Subcutaneous adipose tissue (tissue), 4 donors: ENCODE results near the gene RTN4R. TPM values are rescaled to one million over a fixed set of nuclear protein-coding genes. Genes with fewer than 3 reads are reported as not detected.

ENCODE experiments used
- total RNA-seq, 4 donors: library from RNA; depleted of rRNA; stranded (reverse); fragments of >200 nt; gene quantifications; one replicate each; pipeline ENCODE4 v1.1.0, GENCODE V29; 2016
- TF ChIP-seq, protein P1 (sequence below): fragments of 450-650 bp; IDR thresholded peaks from one replicate; pipeline ENCODE4 v1.5.1; 2016; ENCODE audit warnings: low read depth, mild to moderate bottlenecking, control low read depth, antibody characterized with exemption, moderate library complexity

Gene RTN4R
- total RNA-seq, 4 donors from 2014 or later: 0.68 to 0.82 TPM; not detected in 2

DNA sequence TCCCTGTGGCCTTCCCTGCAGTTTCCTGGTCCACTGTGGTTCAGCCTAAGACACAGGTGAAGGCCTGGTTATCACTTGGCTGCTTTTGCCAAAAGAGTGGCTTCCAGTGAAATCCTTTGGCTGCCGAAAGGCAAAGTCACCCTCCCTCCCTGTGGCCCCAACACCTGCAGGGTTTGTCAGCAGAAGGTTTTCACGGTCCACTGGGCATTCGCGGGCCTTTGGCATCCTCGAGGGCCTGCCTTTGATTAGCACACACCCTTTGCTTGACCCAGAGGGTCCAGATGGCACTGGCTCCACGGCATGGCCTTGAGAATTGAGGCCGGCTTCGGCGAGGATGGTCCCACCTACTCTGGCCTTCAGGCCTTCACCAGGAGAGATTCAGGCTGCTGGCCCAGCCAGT lies 35.3 kb downstream of the RTN4R start:
- TF ChIP-seq, protein P1, sequence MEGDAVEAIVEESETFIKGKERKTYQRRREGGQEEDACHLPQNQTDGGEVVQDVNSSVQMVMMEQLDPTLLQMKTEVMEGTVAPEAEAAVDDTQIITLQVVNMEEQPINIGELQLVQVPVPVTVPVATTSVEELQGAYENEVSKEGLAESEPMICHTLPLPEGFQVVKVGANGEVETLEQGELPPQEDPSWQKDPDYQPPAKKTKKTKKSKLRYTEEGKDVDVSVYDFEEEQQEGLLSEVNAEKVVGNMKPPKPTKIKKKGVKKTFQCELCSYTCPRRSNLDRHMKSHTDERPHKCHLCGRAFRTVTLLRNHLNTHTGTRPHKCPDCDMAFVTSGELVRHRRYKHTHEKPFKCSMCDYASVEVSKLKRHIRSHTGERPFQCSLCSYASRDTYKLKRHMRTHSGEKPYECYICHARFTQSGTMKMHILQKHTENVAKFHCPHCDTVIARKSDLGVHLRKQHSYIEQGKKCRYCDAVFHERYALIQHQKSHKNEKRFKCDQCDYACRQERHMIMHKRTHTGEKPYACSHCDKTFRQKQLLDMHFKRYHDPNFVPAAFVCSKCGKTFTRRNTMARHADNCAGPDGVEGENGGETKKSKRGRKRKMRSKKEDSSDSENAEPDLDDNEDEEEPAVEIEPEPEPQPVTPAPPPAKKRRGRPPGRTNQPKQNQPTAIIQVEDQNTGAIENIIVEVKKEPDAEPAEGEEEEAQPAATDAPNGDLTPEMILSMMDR: no peak

DNA sequence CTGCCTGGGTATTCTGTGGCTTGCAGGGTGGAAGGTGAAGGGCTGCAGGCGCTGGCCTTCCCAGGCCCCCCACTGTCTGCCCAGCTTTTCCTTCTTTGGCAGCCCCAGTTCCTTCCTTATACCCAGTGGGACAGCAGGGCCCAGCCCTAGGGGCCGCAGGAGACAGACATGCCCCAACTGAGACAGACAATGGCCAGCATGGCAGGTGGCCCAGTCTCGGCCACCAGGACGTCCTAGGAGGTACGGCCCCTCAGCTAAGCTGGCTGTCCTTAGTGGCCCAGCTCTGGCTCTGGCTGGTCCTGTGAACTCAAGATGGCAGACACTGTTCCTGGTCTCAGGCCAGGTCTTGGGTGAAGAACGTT lies 35.9 kb downstream of the RTN4R start:
- TF ChIP-seq, protein P1: no peak

DNA sequence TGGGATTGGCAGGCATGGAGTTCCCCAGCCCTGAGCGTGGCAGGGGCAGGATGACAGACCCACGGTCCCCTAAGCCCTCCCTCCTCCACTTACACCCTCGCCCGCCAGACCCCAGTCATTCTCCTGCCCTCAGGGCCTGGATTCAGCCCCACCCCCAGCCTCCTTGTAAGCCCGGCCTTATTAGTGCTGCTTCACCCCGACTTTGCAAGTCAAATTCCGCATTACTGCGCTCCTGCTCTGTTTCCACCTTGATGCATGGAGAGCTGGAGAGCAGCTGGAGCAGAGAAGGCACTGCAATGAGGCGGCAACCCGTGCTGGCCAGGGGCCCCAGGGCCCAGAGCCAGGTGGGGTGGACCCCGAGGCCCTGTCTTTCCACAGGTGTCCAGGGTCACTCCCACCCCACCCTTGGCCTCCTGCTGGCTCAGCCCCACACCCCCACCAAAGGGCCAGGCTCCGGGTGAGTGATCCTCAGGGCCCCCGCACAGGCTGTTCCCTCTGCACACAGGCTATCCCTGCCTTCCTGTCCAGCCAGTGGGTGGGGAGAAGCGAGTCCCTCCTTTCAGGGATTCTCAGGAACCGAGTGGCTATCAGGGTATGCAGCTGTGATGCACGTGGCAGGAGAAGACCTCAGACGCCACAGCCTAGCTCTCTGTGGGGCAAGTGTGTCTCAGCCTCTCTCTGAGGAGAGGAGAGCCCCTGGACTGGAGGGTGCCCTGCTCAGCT lies 36.4 kb downstream of the RTN4R start:
- TF ChIP-seq, protein P1: no peak

DNA sequence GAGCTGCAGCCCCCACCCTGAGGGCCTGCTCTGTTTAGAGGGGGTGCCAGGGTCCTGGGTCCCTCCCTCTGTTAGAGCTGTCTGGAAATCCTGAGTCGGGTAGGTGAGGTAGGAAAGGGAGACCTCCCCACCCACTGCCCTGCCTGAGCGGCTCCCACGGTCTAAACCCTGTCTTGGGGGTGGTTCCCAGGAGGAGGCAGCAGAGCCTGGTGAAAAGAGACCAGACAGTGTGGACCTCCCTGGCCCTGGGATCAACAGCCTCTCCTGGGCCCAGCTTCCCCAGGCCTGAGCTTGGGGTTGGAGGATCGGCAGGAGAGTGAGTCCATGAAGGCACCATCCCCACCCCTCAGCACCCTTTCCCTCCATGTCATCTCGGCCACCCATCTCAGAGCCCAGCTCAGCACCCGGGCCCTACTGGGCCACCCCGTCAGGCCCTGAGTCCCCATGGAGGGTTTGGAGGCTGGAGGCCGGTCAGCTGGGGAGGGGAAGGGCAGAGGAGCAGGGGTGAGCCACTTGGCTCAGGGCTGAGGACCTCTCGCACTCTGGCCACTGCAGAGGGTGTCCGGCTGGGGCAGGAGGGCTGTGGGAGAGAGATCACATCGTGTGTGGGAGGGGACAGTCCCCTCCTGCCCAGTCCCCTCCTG lies 37.2 kb downstream of the RTN4R start:
- TF ChIP-seq, protein P1: no peak

DNA sequence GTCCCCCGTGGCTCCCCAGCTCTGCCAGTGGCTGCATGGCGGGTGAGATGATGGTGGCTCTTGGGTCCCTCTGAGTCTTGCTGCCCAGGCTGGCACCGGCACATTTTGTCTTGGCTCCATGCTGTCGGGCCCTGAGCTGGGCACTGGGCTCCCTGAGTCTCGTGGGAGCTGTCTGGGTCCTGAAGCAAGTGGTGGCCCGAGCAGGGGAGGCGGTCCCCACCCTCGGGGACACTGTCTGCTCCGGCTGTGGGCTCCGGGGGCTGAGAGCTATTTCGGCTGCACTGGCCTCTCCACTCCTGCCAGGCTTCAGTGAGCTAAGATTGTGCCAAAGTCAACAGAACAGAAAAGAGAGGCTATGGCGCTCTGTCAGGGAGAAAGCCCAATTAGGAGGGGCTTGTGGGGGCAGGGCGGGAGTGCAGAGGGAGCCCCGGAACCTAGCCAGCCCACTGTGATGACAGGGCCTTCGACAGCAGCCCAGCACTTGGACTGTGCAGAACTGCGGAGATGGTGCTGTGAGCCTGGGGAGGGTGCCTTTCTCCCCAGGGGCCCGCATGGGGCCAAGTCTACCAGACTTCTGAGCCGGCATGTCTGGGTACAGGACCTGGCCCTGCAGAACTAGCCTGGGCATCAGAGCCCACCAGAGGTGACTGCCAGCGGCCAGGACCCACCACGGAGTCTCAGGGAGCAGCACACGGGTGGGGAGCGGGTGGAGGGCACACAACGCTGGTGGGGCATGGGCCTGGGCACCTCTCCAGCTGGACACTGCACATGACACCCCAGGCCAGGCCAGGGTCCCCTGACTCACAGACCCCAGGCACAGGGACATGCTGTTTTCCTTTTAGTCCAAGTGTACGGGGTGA lies 38.0 kb downstream of the RTN4R start:
- TF ChIP-seq, protein P1: no peak

DNA sequence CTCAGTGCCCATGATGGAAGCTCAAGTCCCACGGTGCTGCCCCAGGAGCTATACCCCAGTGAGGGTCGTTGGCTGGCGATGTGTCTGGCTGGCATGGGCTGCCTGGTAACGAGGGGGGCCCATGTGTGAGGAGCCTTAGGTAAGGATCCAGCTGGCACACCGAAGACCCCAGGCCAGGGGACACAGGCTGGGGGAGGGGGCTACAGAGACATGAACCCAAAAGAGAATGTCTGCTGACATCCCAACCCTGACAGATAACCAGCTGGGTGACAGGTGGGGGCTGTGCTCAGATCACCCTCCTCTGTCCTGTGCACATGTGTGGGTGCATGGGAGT lies 39.2 kb downstream of the RTN4R start:
- TF ChIP-seq, protein P1: no peak
